HepG2 (cell line): ENCODE measurements around the gene CREG1. TPM values are rescaled to one million over a fixed set of nuclear protein-coding genes. Genes with fewer than 3 reads are reported as not detected.
A peak's percentile ranks its signal among the peaks of the same experiment; 100 is the strongest.

Experiments
- ATAC-seq: fragments of 200-7000 bp; cut with Tn5 transposase; 3 replicates; pipeline ENCODE4 v1.9.1; 2020; ENCODE audit warnings: mild to moderate bottlenecking, moderate library complexity
- BruUV-seq: library from RNA; stranded (reverse); fragments of 400-500 nt; replicated peaks from 2 replicates; lab custom pipeline; 2021; lab: Mats Ljungman, UMichigan
- CTCF ChIA-PET: fragments of 300-600 bp; formaldehyde crosslinking; extraction: SDS; loops from one replicate; lab custom pipeline; 2021; ENCODE audit warnings: low total read pairs, inconsistent platforms, low intra/inter-chr PET ratio; lab: Yijun Ruan, JAX
- POLR2A ChIA-PET: fragments of 350-600 bp; sonication (Branson Sonifier 250); formaldehyde crosslinking; loops from one replicate; lab custom pipeline; 2020; ENCODE audit warnings: antibody characterized with exemption, inconsistent platforms; lab: Yijun Ruan, JAX
- DNase-seq: peaks from one replicate; pipeline ENCODE4 v3.0.0-alpha.2; 2015; ENCODE audit warnings: low spot score
- FAIRE-seq: peaks from 3 replicates; lab custom pipeline; 2011; peaks lifted over from hg19 to GRCh38; lab: Jason Lieb, UNC
- H2AFZ ChIP-seq: one replicate; pipeline ENCODE4 v1.6.1; 2011; ENCODE audit warnings: low read length, inconsistent platforms
- H3K27ac ChIP-seq: fragments of 300-600 bp; 3 replicates; pipeline ENCODE4 v1.8.0; 2011; ENCODE audit warnings: mixed run types, mild to moderate bottlenecking, mixed read lengths, low read length, inconsistent platforms; ENCODE audit not compliant: insufficient read depth; ENCODE audit errors: extremely low read length
- H3K27me3 ChIP-seq, 2 experiments: fragments of 200-600 bp in 1 of 2; 2 replicates in 1 of 2; 3 replicates in 1 of 2; pipeline versions ENCODE4 v1.6.0 to v1.8.0; 2011; ENCODE audit warnings: low read length in 2 of 2, mild to moderate bottlenecking in 2 of 2, moderate library complexity in 2 of 2, inconsistent platforms in 1 of 2; ENCODE audit not compliant: insufficient read depth in 2 of 2, control insufficient read depth in 1 of 2
- H3K36me3 ChIP-seq, 2 experiments: fragments of 200-600 bp in 1 of 2; replicated peaks in 1 of 2; 2 replicates in 1 of 2; 3 replicates in 1 of 2; pipeline versions ENCODE4 v1.5.1 to v1.8.0; 2011; ENCODE audit warnings: low read length in 2 of 2, inconsistent platforms in 1 of 2; ENCODE audit not compliant: insufficient read depth in 2 of 2, control insufficient read depth in 1 of 2
- H3K4me1 ChIP-seq: 2 replicates; pipeline ENCODE4 v1.5.1; 2012; ENCODE audit warnings: low read length, inconsistent platforms; ENCODE audit not compliant: insufficient read depth
- H3K4me2 ChIP-seq: 2 replicates; pipeline ENCODE4 v1.6.0; 2011; ENCODE audit warnings: low read depth, low read length, inconsistent platforms
- H3K4me3 ChIP-seq, 3 experiments: fragments of 200-600 bp in 1 of 3; sonication (generic), shearing (Covaris generic) in 1 of 3; replicated peaks in 1 of 3; 2 replicates each; pipeline ENCODE4 v1.5.1; 2011 to 2016; ENCODE audit warnings: low read length in 3 of 3, inconsistent platforms in 2 of 3, low read depth in 2 of 3, mild to moderate bottlenecking in 2 of 3, control low read depth in 1 of 3, mixed read lengths in 1 of 3; ENCODE audit not compliant: insufficient read depth in 1 of 3
- H3K79me2 ChIP-seq: one replicate; pipeline ENCODE4 v1.6.1; 2011; ENCODE audit warnings: low read length, inconsistent platforms; ENCODE audit not compliant: insufficient read depth
- H3K9ac ChIP-seq: 2 replicates; pipeline ENCODE4 v1.6.0; 2011; ENCODE audit warnings: mild to moderate bottlenecking, low read depth, low read length, inconsistent platforms; ENCODE audit not compliant: insufficient read depth
- H3K9me3 ChIP-seq: 2 replicates; pipeline ENCODE4 v1.5.1; 2012; ENCODE audit warnings: mild to moderate bottlenecking, low read length
- H4K20me1 ChIP-seq: 2 replicates; pipeline ENCODE4 v1.6.0; 2011; ENCODE audit warnings: inconsistent platforms, mild to moderate bottlenecking, low read length, moderate library complexity; ENCODE audit not compliant: insufficient read depth
- BCL6 ChIP-seq: IDR thresholded peaks from 2 replicates; pipeline ENCODE4 v1.6.1; 2016; ENCODE audit warnings: missing genetic modification reagents, missing compliant biosample characterization
- CEBPB ChIP-seq: IDR thresholded peaks from 2 replicates; pipeline ENCODE4 v1.6.1; 2011; ENCODE audit warnings: low read depth, low read length, improper control_type of control experiment, borderline replicate concordance
- CEBPG ChIP-seq: IDR thresholded peaks from 2 replicates; pipeline ENCODE4 v1.6.1; 2016
- DMAP1 ChIP-seq: IDR thresholded peaks from 2 replicates; pipeline ENCODE4 v1.6.1; 2016
- FOXA1 ChIP-seq, 2 experiments: fragments of 450-650 bp in 1 of 2; sonication (generic) in 1 of 2; formaldehyde crosslinking in 1 of 2; IDR thresholded peaks; 2 replicates each; pipeline versions ENCODE4 v1.4.0 to v1.6.1; 2016 to 2020; ENCODE audit warnings: missing genetic modification reagents in 1 of 2
- GABPA ChIP-seq, 2 experiments: IDR thresholded peaks; 2 replicates each; pipeline ENCODE4 v1.6.1; 2011 to 2016; ENCODE audit warnings: low read depth in 2 of 2, low read length in 1 of 2, missing biosample characterization in 1 of 2, missing genetic modification characterization in 1 of 2
- HNRNPLL ChIP-seq: fragments of 200-400 bp; formaldehyde crosslinking; IDR thresholded peaks from 2 replicates; pipeline ENCODE4 v1.6.1; 2017; ENCODE audit warnings: mild to moderate bottlenecking, low read depth, low read length; ENCODE audit not compliant: poor library complexity, severe bottlenecking
- KAT7 ChIP-seq: IDR thresholded peaks from 2 replicates; pipeline ENCODE4 v1.6.1; 2018; ENCODE audit warnings: borderline replicate concordance, missing compliant biosample characterization
- MAX ChIP-seq: IDR thresholded peaks from 2 replicates; pipeline ENCODE4 v1.6.1; 2012; ENCODE audit warnings: inconsistent platforms
- MXI1 ChIP-seq: IDR thresholded peaks from 3 replicates; pipeline ENCODE4 v1.6.1; 2012; ENCODE audit warnings: low read depth, low read length, inconsistent platforms, borderline replicate concordance
- PTBP1 ChIP-seq: fragments of 200-400 bp; formaldehyde crosslinking; IDR thresholded peaks from 2 replicates; pipeline ENCODE4 v1.6.1; 2018; ENCODE audit warnings: low read length, low read depth; ENCODE audit not compliant: poor library complexity, severe bottlenecking
- RARA ChIP-seq: IDR thresholded peaks from 2 replicates; pipeline ENCODE4 v1.6.1; 2016; ENCODE audit warnings: missing genetic modification reagents, missing compliant biosample characterization
- SAP130 ChIP-seq: IDR thresholded peaks from 2 replicates; pipeline ENCODE4 v1.6.1; 2016; ENCODE audit warnings: low read depth
- SATB2 ChIP-seq: sonication (generic); formaldehyde crosslinking; IDR thresholded peaks from 2 replicates; pipeline ENCODE4 v1.5.0; 2020; ENCODE audit warnings: missing genetic modification reagents
- SYNCRIP ChIP-seq: fragments of 200-400 bp; formaldehyde crosslinking; IDR thresholded peaks from 2 replicates; pipeline ENCODE4 v1.6.1; 2018; ENCODE audit warnings: mild to moderate bottlenecking, low read depth, low read length; ENCODE audit not compliant: insufficient read depth
- TEAD3 ChIP-seq: optimal IDR thresholded peaks from 2 replicates; pipeline ENCODE3; 2016; ENCODE audit warnings: borderline replicate concordance
- TFE3 ChIP-seq: IDR thresholded peaks from 2 replicates; pipeline ENCODE4 v1.6.1; 2016
- TGIF2 ChIP-seq: IDR thresholded peaks from 2 replicates; pipeline ENCODE4 v1.6.1; 2016; ENCODE audit warnings: control low read depth, missing compliant biosample characterization
- ZBTB7A ChIP-seq: sonication (generic); formaldehyde crosslinking; IDR thresholded peaks from 2 replicates; pipeline ENCODE4 v1.8.0; 2022; ENCODE audit warnings: mild to moderate bottlenecking, missing genetic modification reagents
- ZNF3 ChIP-seq: IDR thresholded peaks from 2 replicates; pipeline ENCODE4 v1.7.0; 2017; ENCODE audit warnings: inconsistent platforms
- ZNF687 ChIP-seq: sonication (generic); formaldehyde crosslinking; IDR thresholded peaks from 2 replicates; pipeline ENCODE4 v1.5.1; 2020; ENCODE audit warnings: mild to moderate bottlenecking, missing genetic modification reagents, moderate library complexity
- ZSCAN9 ChIP-seq: IDR thresholded peaks from 2 replicates; pipeline ENCODE4 v1.6.1; 2016; ENCODE audit warnings: borderline replicate concordance
- WGBS: methylation state at CpG from one replicate; pipeline ENCODE4 v1.1.6; 2017; ENCODE audit warnings: low lambda C conversion rate; 5-methylcytosine and 5-hydroxymethylcytosine counted together
- in situ Hi-C: cut with HindIII; loops from 2 replicates; pipeline ENCODE4 v1.10.0; 2017; ENCODE audit warnings: low pct_unique_long_range_greater_than_20kb; ENCODE audit not compliant: extremely low pct_ligation_motif_present
- intact Hi-C: fragments of 100-400 bp; cut with micrococcal nuclease; formaldehyde crosslinking; loops from one replicate; pipeline ENCODE4 v1.10.0; 2022; ENCODE audit not compliant: unreplicated experiment
- polyA plus RNA-seq, 8 experiments: library from polyadenylated mRNA; depleted of rRNA in 3 of 8; stranded (reverse) in 7 of 8; unstranded in 1 of 8; fragments of >200 nt; fragmentation: Illumina TruSeq in 4 of 8; extraction: Trizol in 4 of 8; gene quantifications; 2 replicates each; pipeline versions ENCODE4 v1.2.1 to v1.2.3, GENCODE V29; 2011 to 2016; ENCODE audit warnings: low read depth in 4 of 8, missing spikeins in 1 of 8, mixed read lengths in 1 of 8; ENCODE audit not compliant: insufficient read depth in 1 of 8
- total RNA-seq, 5 experiments: library from RNA; depleted of rRNA; stranded (reverse); fragments of >200 nt; fragmentation: Illumina TruSeq; extraction: Trizol; gene quantifications; 2 replicates each; pipeline ENCODE4 v1.2.3, GENCODE V29; 2016; ENCODE audit warnings: low read depth in 1 of 5

CREG1 gene
- total and polyA plus RNA-seq, 2 of the 13 experiments (the other 11 are each of a cell fraction or from before 2014, with no cell fraction given): 31.3 to 33.5 TPM

- Histone ChIP-seq H3K36me3 (no peaks in the 10 kb centered on the region), H2AFZ (no peak overlapping the region), H3K4me2 (0 out of 2 replicates have a peak overlapping the region, but pooled peaks have one; percentile 26), H3K4me3 (no peak overlapping the region), H3K27ac (no peak overlapping the region), H3K27me3 (peaks cover 0 to 3% of the 10 kb centered on the region in 2 experiments; a peak in 3 of 5 replicates), H3K9me3 (no peaks in the 10 kb centered on the region), H3K79me2 (no peaks in the 10 kb centered on the region), H3K9ac (no peak overlapping the region), H4K20me1 (no peaks in the 10 kb centered on the region), H3K4me1 (peaks cover 9% of the 10 kb centered on the region)
- ATAC-seq: peak; percentile 71
- in situ Hi-C loops: loop anchor here (25.0 kb wide), 1 partner anchor 262 kb away; no protein-coding TSS in a partner anchor
- intact Hi-C loops: no loop called here
- no peak for FAIRE-seq
- ChIA-PET POLR2A (no interaction called here), CTCF (no interaction called here)
- 5% methylated on average over 9 of the region's 9 CpGs for WGBS
- peak; percentile 45 for DNase-seq
- no TSS peak for BruUV-seq
- TF ChIP-seq RARA (CRISPR knock-in tag) (0 out of 2 replicates have a peak, but pooled peaks have one; percentile 11), MXI1 (peak; percentile 95), BCL6 (CRISPR knock-in tag) (peak; percentile 48), CEBPB (peak; percentile 59; the same call in 1 of the 2 replicates), CEBPG (peak; percentile 78), PTBP1 (no peak), DMAP1 (0 out of 2 replicates have a peak, but pooled peaks have one; percentile 46), TFE3 (0 out of 2 replicates have a peak, but pooled peaks have one; percentile 37), FOXA1 (IDR thresholded peaks at IDR 0.05) (no peak), FOXA1 (CRISPR knock-in tag; IDR thresholded peaks at IDR 0.05) (peak; percentile 92), ZBTB7A (CRISPR knock-in tag) (no peak), KAT7 (CRISPR knock-in tag) (no peak), SYNCRIP (no peak), ZSCAN9 (CRISPR knock-in tag) (peak; percentile 45; the same call in 1 of the 2 replicates), SAP130 (CRISPR knock-in tag) (peak; percentile 90), ZNF3 (0 out of 2 replicates have a peak, but pooled peaks have one; percentile 48), SATB2 (CRISPR knock-in tag) (no peak), TEAD3 (CRISPR knock-in tag) (peak; percentile 25), MAX (peak; percentile 89), GABPA (IDR thresholded peaks at IDR 0.05; ENCODE audit: low read depth, low read length) (no peak), GABPA (CRISPR knock-in tag; IDR thresholded peaks at IDR 0.05; ENCODE audit: low read depth) (no peak), ZNF687 (CRISPR knock-in tag) (peak; percentile 10; the same call in 1 of the 2 replicates), TGIF2 (CRISPR knock-in tag) (peak; percentile 99), HNRNPLL (no peak)
Measured at GRCh38 chr1:167524651-167525050, 28.9 kb downstream of the CREG1 start.
